ENCODE results near the gene NOTCH1.

NOTCH1 gene

GRCh38 chr9:136499935-136500910 lies 45.6 kb downstream of the NOTCH1 start:
- peaks cover 98% of the 10 kb centered on the region for H3K36me3 ChIP-seq (ENCODE audit: insufficient read depth, low read length)
- ATAC-seq (ENCODE audit: insufficient read depth, low read depth), result no peak

GRCh38 chr9:136499071-136499934 lies 46.5 kb downstream of the NOTCH1 start:
- H3K9me3 ChIP-seq (ENCODE audit: insufficient read depth, low read length, severe bottlenecking), result no peaks in the 10 kb centered on the region
- H3K4me3 ChIP-seq (ENCODE audit: low read depth in 1 of 2, low read length in 2 of 2), result no peak overlapping the region
- no peak overlapping the region for H3K27ac ChIP-seq (ENCODE audit: low read length)
- H3K4me1 ChIP-seq (ENCODE audit: insufficient read depth, low read length), result no peaks in the 10 kb centered on the region
- peaks cover 23% of the 10 kb centered on the region; the same call in 1 of the 2 replicates for H3K79me2 ChIP-seq (ENCODE audit: insufficient read depth, low read length)
- no peak overlapping the region for H2AFZ ChIP-seq (ENCODE audit: low read depth, low read length)
- peaks cover 78% of the 10 kb centered on the region for H4K20me1 ChIP-seq (ENCODE audit: insufficient read depth, low read length)
- peaks cover 95% of the 10 kb centered on the region for H3K36me3 ChIP-seq (ENCODE audit: insufficient read depth, low read length)
- TF ChIP-seq EZH2 (IDR thresholded peaks at IDR 0.05; ENCODE audit: borderline replicate concordance, low read depth, low read length, severe bottlenecking) (no peak), CTCF (IDR thresholded peaks at IDR 0.05; ENCODE audit: borderline replicate concordance, extremely low read depth, low read length, poor library complexity, severe bottlenecking) (no peak)
- no peak overlapping the region for H3K4me2 ChIP-seq (ENCODE audit: insufficient read depth, low read length)
- no peak overlapping the region for H3K9ac ChIP-seq (ENCODE audit: low read depth, low read length)
- no peak for DNase-seq
- no peaks in the 10 kb centered on the region for H3K27me3 ChIP-seq (ENCODE audit: insufficient read depth, low read length, poor library complexity)
- no peak for ATAC-seq (ENCODE audit: insufficient read depth, low read depth)

More at GRCh38 chr9:136499935-136500910, 45.6 kb downstream of the NOTCH1 start:
- H3K4me3 ChIP-seq (ENCODE audit: low read depth in 1 of 2, low read length in 2 of 2), result no peak overlapping the region
- no peaks in the 10 kb centered on the region for H3K27me3 ChIP-seq (ENCODE audit: insufficient read depth, low read length, poor library complexity)
- H4K20me1 ChIP-seq (ENCODE audit: insufficient read depth, low read length), result peaks cover 79% of the 10 kb centered on the region
- H3K4me2 ChIP-seq (ENCODE audit: insufficient read depth, low read length), result no peak overlapping the region
- no peaks in the 10 kb centered on the region for H3K4me1 ChIP-seq (ENCODE audit: insufficient read depth, low read length)
- DNase-seq, result no peak
- TF ChIP-seq EZH2 (IDR thresholded peaks at IDR 0.05; ENCODE audit: borderline replicate concordance, low read depth, low read length, severe bottlenecking) (no peak), CTCF (IDR thresholded peaks at IDR 0.05; ENCODE audit: borderline replicate concordance, extremely low read depth, low read length, poor library complexity, severe bottlenecking) (no peak)
- no peak overlapping the region for H2AFZ ChIP-seq (ENCODE audit: low read depth, low read length)
- no peak overlapping the region for H3K9ac ChIP-seq (ENCODE audit: low read depth, low read length)
- H3K9me3 ChIP-seq (ENCODE audit: insufficient read depth, low read length, severe bottlenecking), result no peaks in the 10 kb centered on the region
- H3K27ac ChIP-seq (ENCODE audit: low read length), result no peak overlapping the region
- peaks cover 28% of the 10 kb centered on the region; the same call in 1 of the 2 replicates for H3K79me2 ChIP-seq (ENCODE audit: insufficient read depth, low read length)

- Histone ChIP-seq H3K27me3 (ENCODE audit: insufficient read depth, low read length, poor library complexity) (no peaks in the 10 kb centered on the region), H3K4me1 (ENCODE audit: insufficient read depth, low read length) (no peaks in the 10 kb centered on the region), H2AFZ (ENCODE audit: low read depth, low read length) (no peak overlapping the region), H3K79me2 (ENCODE audit: insufficient read depth, low read length) (peaks cover 15% of the 10 kb centered on the region; the same call in 1 of the 2 replicates), H3K4me3 (ENCODE audit: low read depth in 1 of 2, low read length in 2 of 2) (no peak overlapping the region), H4K20me1 (ENCODE audit: insufficient read depth, low read length) (peaks cover 75% of the 10 kb centered on the region), H3K36me3 (ENCODE audit: insufficient read depth, low read length) (peaks cover 85% of the 10 kb centered on the region), H3K27ac (ENCODE audit: low read length) (no peak overlapping the region), H3K9ac (ENCODE audit: low read depth, low read length) (no peak overlapping the region), H3K4me2 (ENCODE audit: insufficient read depth, low read length) (no peak overlapping the region), H3K9me3 (ENCODE audit: insufficient read depth, low read length, severe bottlenecking) (no peaks in the 10 kb centered on the region)
- ATAC-seq (ENCODE audit: insufficient read depth, low read depth) (no peak), DNase-seq (no peak)
- TF ChIP-seq EZH2 (IDR thresholded peaks at IDR 0.05; ENCODE audit: borderline replicate concordance, low read depth, low read length, severe bottlenecking) (no peak), CTCF (IDR thresholded peaks at IDR 0.05; ENCODE audit: borderline replicate concordance, extremely low read depth, low read length, poor library complexity, severe bottlenecking) (no peak)
Measured at GRCh38 chr9:136497916-136498695, 47.7 kb downstream of the NOTCH1 start.

Measured in DND-41 (cell line).